Stimulated activated CD8-positive, alpha-beta memory T cell treated with anti-CD3 and anti-CD28 coated beads, Interleukin-4, amount 100 ng/mL, for 48 hours (primary cell): ENCODE measurements around the gene CFDP1.

Source experiments
- DNase-seq: peaks from one replicate; pipeline ENCODE4 v3.0.0-alpha.2; 2020

CFDP1 gene

DNA sequence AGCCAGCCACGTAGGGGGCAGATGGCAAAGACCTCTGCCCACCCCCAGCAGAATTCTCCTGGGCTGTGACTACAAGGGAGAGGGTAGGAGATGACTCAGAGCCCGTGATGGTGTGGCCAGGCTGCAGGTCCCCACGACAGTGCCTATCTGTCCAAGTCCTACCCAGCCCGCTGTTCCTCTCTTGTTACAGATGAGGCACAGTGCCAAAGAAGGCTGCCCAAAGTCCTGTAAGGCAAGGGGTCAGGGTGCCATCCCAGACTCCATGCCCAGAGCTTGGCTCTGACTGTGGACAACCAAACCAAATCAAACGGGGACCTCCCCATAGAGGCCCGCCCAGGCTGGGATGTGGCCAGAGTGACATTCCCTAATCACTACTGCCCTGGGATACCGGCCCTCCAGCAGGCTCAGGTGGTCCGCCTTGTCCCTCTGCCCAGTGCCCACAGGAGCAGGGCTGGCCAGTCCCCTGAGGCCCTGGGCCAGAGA lies 169.3 kb downstream of the CFDP1 start:
- no peak for DNase-seq

DNA sequence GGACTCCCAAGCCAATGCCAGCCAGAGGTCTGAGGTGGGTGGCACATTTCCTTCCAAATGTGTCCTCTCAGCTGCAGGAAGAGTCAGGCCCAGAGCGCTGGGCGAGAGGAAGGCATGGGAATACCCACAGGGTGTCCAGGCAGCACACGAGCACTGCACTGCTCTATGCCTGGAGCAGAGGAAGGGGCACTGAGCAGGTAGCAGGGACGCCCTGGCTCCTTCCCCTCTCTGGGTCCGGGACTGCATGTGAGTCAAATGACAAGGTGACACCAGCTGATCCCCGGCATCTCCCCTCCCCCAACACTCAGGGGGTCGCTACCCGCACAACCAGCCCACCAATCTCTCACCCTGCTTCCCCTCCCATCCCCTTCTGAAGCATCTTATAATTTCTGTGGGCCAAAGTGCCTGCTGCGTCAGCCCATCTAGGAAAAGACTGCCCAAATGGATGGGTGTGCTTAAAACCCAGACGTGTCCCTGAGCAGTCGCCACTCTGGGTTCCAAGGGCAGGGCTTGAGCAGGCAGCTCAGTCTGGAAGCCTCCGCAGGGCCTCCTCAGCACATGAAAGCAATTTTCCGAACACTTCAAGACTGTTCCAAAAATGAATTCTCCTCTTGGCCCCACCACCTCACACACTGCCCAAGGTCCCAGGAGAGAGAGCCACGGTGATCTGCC lies 169.9 kb downstream of the CFDP1 start:
- no peak for DNase-seq

DNA sequence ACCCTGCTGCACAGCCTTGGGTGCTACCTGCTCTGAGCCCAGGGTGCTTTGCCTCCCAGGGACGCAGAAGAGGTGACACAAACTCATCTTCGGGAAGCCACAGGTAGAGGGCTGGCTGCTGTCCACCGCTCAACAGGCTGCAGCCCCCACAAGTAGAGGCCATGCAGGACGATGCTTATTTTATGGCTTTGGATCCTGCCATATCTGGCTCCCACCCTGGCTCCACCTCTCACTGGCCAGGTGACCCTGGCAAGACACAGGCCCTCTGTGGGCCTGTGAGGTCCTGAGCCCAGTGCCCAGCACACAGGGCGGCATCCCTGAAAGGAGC lies 170.5 kb downstream of the CFDP1 start:
- no peak for DNase-seq

DNA sequence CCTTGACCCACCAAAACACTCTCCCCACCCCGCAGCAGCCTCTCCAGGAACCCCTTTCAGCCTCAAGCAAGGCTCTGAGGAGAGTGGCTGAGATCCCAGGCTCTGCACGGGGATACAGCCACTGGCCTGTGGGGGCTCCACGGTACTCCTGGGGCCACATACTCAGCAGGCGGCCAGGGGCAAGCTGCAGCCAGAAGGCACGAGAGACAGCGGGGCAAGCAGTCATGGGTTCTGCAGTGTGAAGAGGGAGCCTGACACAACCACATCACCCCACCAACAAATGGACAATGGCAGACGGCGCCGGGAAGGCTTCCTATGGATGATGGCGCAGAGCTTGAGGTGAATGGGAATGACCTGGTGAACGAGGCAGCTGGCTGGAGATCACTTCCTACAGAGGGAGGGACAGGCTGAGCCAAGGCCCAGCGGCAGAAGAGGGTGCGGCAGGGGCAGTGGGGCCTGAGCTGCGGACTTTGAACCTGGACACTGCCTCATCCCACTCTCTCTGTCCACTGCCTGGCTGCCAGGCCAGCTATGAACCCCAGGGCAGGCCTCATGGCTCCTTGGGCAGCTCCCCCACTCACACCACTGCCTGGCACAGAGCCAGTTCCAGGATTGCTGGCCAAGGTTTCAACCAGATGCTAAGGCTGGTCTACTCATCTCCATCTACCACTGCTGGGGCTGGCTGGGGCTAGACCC lies 171.1 kb downstream of the CFDP1 start:
- no peak for DNase-seq

DNA sequence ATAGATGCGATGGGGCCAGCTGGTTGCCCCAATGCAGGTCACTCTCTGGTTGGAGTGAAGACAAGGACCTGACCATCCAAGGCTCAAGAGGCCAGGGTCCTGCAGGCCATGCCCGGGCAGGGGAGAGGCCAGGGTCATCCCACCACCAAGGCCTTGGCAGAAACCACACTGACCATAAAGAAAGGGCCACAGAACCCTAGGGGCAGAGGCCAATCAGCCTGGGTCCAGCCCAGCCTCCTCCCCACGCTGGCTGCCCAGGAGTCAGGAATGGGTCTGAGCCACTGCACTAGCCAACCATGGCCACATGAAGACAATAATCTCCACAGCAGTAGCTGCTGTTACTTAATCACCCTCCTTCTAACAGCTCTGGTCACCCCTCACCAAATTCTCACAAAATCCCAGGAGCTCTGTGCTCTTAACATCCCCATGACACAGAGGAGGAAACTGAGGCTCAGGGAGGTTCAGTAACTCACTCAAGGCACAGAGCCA lies 171.7 kb downstream of the CFDP1 start:
- no peak for DNase-seq

DNA sequence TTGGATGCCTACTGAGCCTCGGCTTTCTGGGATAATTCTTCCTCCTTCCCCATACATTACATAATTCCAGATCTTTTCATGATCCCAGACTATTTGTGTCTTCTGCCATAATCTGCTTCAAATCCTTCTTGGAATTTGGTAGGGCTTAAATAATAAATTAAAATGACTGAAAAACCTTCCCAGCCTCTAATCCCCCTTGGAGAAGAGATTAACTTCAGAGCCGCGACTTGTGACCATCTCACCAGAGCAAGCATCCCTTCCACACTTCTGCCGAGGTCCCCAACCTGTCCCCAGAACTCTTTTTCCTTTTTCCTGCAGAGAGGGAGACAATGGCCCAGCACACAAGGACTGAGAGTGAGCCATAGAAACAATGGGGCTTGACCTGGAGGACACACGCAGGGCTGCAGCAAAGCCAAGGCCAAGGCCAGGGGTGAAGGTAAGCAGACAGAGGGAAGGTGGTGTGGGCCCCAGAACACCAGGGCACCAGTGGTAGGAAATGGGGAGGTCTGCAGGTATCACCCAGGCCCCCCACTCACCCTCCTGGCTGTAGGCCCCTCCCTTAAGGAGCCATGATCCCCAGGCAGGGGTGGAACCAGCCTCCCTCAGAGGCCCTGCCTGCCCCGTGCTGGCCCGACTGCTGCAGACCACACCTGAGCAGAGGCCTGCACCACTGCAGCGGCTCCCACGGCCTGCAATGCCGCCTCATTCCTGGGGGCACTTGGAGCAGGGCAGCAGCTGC lies 172.3 kb downstream of the CFDP1 start:
- no peak for DNase-seq

DNA sequence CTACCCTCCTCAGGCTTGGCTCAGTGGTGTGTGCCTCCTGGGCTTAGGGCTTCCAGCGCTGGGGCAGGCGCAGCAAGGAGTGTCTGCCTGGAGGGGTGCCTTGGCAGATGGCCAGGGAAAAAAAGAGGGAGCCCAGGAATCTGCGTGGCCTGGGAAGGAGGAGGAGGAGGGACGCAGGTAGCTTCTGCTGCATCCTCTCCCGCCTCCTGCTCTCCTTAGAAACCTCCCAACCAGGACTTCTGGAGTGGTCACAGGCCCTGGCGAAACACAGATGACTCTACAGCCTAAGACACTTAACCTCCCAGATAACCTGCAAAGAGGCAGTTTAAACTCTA lies 174.5 kb downstream of the CFDP1 start:
- DNase-seq: no peak

DNA sequence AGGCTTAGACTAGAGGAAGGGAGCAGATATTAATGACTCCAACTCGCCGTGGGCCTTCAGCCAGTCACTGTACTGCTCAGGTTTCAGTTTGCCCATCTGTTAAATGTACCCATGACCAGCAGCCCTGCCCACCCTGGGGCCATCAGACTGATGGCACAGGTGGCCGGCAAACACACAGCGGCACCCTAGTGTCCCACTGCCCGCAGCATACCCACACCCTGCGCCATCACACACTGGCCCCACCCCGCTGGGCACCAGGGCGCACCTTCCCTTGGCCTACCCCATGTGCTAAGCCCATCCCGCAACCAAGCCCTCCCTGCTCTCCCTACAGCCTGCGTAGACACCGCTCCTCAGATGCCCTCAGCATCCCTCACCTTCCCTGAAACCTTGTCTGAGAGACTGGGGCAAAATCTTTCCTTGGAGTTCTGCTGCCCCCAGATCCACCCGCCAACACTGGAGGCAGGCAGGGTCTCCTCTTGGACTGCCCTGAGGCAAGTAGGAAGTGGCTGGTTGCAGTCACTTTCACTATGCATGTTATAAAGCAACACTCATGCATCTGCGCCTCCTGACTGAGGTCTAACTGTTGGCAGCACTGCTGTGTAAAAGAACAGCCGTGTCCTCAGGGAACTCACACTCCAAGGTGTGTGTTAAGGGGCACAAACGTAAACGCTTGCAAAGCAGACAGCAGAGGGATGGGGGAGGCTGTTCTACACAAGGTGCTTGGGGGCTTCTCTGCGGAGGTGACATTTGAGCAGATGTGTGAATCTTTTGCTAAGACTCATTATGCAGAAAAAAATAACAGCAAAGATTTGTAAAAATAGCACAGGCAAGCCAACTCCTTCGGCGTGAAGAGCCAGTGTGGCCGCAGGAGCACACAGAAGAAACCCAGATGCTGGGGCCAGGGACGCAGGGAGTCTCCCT lies 175.2 kb downstream of the CFDP1 start:
- no peak for DNase-seq

DNA sequence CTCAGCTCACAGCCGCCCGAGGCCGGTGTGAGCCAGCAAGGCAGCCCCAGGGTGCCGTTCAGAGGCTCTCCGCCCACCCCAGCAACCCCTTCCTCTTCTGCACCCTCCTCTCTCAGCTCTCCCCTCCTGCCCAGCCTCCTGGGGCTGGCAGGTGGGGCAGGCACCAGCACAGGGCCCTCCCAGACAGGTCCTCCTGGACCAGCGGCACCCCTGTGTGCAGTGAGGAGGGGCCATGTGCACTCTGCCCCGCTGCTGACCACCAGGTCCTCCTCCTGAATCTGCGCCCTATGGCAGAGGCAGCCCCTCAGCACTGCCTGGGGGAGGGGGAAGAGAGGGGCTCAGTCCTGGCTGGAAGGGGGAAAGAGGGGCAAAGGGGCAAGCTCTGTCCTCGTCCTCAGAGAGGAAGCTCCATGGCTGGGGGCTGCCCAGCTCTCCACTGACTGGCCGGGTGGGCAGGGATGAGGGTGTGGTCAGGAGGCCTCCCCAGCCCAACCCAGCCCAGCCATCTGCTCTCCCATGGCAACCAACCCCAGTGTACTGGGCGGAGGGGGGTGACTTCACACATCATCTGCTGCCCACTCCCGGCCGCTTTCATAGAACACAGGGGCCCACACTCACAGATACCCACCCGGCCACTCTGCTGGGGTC lies 176.5 kb downstream of the CFDP1 start:
- DNase-seq: no peak

DNA sequence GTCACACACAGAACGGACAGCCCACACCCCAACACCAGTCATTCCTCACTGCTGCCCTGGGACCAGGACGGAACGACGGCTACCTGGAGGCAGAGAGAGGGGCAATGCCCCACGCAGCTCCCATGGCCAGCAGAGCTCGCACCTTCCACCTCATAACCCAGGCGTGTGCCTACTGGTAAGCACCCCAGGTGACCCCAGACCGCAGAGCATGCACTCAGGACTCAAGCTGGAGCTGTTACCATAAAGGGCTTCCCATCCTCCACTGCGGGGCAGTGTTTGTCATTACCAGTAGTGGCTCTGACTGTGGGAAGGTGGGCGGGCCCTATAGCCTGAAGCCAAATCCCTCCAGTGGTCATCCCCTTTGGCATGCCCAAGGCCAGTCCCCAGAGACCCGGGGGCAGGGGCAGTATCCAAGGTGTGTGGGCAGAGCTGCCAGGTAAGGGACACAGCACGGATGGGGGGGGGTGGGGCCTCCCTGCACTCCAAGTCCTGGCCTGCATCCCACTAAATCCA lies 177.2 kb downstream of the CFDP1 start:
- no peak for DNase-seq

DNA sequence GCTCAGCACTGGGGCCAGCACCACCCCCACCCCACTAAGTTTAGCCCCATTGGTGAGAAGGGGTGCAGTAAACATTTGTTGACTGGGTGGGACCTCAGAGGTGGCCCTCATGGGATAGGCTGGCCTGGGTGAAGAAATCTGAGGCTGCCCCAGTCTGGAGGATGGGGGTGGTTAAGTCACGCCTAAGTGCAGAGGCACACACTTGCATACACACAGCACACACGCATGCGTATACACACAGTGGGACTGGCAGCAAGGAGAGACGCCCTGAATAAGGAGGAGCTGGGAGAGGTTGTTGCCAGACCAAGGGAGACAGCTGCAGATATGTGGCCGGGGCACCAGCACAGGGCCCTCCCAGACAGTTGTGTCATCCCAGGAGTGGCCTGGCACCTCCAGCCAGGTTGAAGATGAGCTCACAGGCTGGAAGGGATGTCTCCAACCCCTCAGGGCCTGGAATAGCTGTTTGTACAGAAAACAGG lies 178.9 kb downstream of the CFDP1 start:
- no peak for DNase-seq

DNA sequence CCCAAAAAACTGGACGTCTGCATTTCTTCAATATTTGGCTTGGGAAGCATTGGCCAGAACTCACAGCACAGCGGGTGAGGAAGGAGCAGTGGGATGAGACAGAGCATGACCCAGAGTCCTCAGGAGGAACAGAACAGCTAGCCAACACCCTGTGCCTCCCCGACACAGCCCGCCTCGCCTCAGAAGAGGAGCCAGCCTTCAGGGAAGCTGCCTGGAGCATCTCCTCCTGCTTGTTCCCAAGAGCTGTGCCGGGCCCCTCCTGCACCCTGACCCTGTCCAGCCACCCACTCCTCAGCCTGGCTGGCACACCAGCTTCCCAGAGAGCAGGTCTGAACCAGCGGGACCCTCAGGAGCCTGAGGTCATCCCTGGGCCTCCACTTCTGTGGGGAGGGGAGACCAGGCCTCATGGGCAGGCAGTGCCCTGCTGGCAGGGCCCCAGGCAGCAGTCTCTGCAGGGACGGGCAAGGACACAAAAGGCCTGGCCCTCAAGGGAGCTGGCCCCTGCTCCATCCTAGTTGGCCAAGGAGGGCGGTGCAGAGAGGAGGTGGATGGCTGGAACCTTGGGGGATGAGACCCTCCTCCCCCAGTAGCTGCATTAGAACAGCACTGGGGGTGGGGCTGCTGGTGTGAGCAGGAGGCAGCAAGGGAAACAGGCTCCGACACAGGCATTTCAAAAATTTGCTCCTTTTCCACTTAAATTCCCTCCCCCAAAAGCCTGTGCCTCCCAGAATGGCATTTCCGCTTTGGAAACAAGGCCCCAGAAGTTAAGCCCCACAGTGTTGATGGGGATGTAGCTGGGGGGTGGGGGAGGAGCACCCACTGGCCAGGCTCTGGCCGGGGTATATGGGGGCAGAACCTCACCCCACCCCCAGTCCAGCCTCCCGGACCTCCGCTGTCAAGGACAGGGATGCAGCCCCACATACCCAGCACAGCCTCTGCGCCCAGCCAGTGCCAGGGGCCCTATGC lies 180.1 kb downstream of the CFDP1 start:
- DNase-seq: no peak

DNA sequence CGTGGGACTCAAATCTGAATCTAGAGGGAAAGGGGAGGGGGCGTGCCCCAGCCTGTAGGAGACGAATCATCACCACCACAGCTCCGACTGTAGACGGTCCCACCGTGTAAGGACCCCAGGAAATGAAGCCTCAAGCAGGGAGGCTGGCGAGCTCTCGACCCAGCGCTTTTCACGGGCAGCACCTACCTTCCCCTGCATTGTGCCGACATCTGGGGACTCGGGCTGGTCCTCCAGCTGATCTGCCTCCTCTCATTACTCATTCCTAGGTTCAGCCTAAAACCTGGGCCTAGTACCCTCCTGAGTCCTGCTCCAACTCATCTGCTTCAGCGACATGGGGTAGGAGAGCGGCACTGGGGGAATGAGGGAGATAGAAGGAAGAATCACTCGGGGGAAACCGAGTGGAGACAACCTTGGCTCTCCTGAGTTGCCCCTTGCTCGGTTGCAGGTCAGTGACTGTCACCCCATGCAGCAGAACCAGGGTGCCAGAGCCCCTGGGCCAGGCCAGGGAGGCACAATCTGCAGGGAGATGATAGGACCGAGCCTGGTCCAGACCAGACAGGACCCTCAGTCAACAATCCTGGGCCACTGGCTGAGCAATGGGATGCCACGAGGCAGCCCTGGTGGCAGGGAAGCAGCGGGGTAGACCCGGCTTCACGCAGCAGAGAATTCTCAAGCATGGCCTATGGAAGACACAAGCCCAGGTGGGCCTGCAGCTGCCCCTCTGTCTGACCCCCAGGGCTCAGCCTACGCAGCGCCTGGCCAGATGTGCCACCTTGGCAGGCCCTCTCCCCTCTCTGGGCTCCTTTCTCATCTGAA lies 181.0 kb downstream of the CFDP1 start:
- no peak for DNase-seq

DNA sequence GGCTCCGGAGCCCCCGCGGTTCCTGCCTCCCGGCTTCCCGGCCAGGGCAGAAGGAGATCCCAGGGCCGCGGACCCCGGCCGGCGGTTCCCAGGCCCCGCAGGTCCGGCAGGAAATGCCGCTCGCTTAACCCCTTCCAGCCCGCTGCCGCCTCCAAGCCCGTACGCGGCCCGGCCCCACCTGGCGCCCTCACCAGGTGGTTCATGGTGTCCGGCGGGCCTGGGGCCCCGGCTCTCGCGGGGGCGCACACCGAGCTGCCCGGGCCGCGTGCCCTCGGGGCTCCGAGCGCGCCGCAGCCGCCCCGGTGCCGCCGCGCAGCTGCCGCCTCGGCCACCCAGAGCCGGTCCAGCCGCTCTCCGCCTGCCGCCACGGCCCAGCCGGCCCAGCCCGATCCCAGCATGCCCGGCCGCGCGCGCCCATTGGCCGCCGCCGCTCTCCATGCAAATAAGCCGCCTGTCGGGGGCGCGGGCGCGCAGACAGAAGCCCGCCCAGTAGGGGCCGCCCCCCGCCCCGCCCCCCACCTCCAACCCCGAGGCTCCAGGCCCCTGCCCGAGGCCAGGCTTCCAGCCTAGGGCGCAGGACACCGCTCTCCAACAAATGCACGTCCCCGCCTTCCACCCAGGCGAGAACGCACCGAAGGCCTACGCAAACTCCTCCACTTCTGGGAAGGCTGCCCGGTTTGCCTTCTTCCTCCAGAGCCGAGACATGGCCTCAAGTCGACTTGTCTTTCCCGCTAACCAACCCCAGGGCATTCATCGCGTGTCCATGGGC lies 181.8 kb downstream of the CFDP1 start, which contains the start of gene BCAR1:
Gene BCAR1, minus strand, starts transcription at position 345 of the 769 bp plus-strand sequence. Its CDS starts 142 bp downstream, at position 203.
- peak; percentile 44 for DNase-seq

DNA sequence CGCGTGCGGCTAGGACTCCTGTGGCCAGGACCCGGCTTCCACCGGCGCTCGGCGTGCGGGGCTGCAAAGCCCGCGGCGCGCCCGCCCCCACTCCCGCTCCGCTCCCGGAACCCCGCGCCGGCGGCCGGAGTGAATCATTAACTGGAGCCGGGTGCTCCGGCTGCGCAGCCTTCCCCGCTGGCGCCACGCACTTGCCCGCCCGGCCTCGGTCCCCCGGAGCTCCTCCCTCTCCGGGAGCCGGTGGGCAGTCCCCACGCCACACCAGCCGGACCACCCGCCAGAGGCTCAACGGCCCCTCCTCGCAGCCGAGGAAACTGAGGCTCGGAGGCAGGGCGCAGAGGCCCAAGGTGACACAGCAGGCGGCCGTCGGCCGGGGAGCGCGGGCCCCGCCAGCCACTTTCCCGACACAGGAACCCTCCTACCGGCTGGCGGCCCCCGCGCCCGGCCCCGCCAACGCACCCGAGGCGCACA lies 182.5 kb downstream of the CFDP1 start:
- no peak for DNase-seq

DNA sequence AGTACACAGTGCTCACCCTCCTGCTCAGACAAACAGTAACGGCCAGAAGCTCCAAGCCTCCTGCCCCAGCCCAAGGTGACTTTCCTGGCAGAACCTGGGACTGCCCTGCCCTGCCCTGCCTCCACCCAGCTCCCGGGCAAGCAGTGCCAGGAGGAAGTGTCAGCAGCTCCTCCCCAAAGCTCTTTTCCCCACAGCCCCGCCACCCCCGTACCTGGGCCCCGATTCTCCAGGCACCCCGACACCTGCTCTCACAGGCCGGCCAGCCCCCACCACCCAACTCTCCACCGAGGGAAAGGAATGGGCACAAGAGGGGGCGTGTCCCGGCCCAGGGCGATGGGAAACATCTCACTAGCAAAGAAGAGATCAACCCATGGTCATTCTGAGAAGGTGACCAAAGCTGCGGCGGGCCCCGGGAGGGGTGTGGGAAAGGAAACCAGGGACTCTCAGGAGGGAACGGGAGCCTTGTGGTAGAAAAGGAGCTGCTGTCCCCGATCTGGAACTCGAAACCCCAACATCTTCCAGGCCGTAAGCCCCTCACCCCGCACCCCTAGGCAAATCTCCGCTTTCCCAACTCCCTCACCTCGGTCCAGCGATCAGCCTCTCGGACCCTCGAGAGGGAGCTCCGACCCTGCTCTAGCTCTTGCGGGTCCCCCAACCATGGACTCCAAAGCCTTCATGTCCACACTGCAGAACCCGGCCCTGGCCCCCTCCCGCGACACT lies 183.1 kb downstream of the CFDP1 start:
- DNase-seq: no peak

DNA sequence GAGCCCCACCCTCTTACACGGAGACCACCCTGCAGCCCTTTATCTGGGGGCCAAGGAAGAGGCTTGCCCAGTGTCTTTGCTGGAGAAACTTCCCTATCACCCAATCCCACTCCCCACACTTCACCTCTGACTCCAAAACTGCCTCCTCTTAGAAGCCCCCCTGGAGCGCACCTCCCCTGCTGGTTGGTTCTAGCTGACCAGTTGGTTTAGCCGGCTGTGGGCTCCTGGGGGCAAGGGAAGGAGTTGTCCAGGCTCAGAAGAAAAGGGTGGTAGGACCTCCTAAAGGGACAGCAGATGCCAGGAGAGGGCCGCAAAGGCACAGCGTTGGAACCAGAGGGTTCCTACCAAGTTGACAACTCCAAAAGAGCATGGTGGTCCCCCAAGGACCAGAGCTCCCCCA lies 183.9 kb downstream of the CFDP1 start:
- no peak for DNase-seq
